SK-N-SH (cell line): ENCODE results near the gene UTP25.

Experiments used
- EP300 ChIP-seq, 2 experiments: IDR thresholded peaks; 2 replicates each; pipeline versions ENCODE4 v1.4.0 to v1.6.1; 2012; ENCODE audit warnings: borderline replicate concordance in 1 of 2, low read depth in 1 of 2, low read length in 1 of 2
- FOXJ3 ChIP-seq: sonication (generic); formaldehyde crosslinking; IDR thresholded peaks from 2 replicates; pipeline ENCODE4 v1.5.1; 2020; ENCODE audit warnings: mild to moderate bottlenecking, missing genetic modification reagents
- MXI1 ChIP-seq: IDR thresholded peaks from 2 replicates; pipeline ENCODE4 v1.6.1; 2012; ENCODE audit warnings: mild to moderate bottlenecking, low read depth, low read length, improper control_type of control experiment
- TAF1 ChIP-seq: IDR thresholded peaks from 2 replicates; pipeline ENCODE4 v1.6.1; 2012; ENCODE audit warnings: low read depth, mild to moderate bottlenecking, low read length, moderate library complexity, borderline replicate concordance
- YY1 ChIP-seq: IDR thresholded peaks from 2 replicates; pipeline ENCODE4 v1.4.0; 2012; ENCODE audit warnings: low read depth, mild to moderate bottlenecking
- TF ChIP-seq, protein P1 (sequence below): fragments of 200-600 bp; sonication (generic); IDR thresholded peaks from 2 replicates; pipeline ENCODE4 v1.6.1; 2017; ENCODE audit warnings: antibody characterized with exemption, mild to moderate bottlenecking, moderate library complexity

- no peak for TF ChIP-seq MXI1
- no peak for TF ChIP-seq FOXJ3 (CRISPR knock-in tag)
- TF ChIP-seq, protein P1, sequence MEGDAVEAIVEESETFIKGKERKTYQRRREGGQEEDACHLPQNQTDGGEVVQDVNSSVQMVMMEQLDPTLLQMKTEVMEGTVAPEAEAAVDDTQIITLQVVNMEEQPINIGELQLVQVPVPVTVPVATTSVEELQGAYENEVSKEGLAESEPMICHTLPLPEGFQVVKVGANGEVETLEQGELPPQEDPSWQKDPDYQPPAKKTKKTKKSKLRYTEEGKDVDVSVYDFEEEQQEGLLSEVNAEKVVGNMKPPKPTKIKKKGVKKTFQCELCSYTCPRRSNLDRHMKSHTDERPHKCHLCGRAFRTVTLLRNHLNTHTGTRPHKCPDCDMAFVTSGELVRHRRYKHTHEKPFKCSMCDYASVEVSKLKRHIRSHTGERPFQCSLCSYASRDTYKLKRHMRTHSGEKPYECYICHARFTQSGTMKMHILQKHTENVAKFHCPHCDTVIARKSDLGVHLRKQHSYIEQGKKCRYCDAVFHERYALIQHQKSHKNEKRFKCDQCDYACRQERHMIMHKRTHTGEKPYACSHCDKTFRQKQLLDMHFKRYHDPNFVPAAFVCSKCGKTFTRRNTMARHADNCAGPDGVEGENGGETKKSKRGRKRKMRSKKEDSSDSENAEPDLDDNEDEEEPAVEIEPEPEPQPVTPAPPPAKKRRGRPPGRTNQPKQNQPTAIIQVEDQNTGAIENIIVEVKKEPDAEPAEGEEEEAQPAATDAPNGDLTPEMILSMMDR = no peak
- TF ChIP-seq EP300 (IDR thresholded peaks at IDR 0.05; ENCODE audit: borderline replicate concordance in 1 of 2, low read depth in 1 of 2, low read length in 1 of 2) = no peak
- no peak for TF ChIP-seq TAF1
- no peak for TF ChIP-seq YY1
These were observed 27.2 kb downstream of the UTP25 start for GRCh38 chr1:209855006-209855405.
